NT2/D1 (cell line): ENCODE data around the gene ZNF503.

Source experiments
- DNase-seq: peaks from one replicate; pipeline ENCODE4 v3.0.0-alpha.2; 2011; ENCODE audit warnings: low read depth, low spot score
- H3K27me3 ChIP-seq: 2 replicates; pipeline ENCODE4 v1.6.0; 2011; ENCODE audit warnings: mild to moderate bottlenecking; ENCODE audit not compliant: insufficient read length, insufficient read depth
- H3K36me3 ChIP-seq: 2 replicates; pipeline ENCODE4 v1.6.1; 2011; ENCODE audit warnings: mild to moderate bottlenecking, low read length, mixed read lengths; ENCODE audit not compliant: insufficient read depth, insufficient read length
- H3K4me1 ChIP-seq: 2 replicates; pipeline ENCODE4 v1.5.1; 2011; ENCODE audit not compliant: insufficient read depth, insufficient read length
- H3K4me3 ChIP-seq: 2 replicates; pipeline ENCODE4 v1.5.1; 2011; ENCODE audit warnings: low read depth; ENCODE audit not compliant: insufficient read length
- H3K9ac ChIP-seq: 2 replicates; pipeline ENCODE4 v1.6.0; 2011; ENCODE audit warnings: low read depth; ENCODE audit not compliant: insufficient read length
- H3K9me3 ChIP-seq: 2 replicates; pipeline ENCODE4 v1.5.1; 2011; ENCODE audit warnings: mild to moderate bottlenecking, low read length; ENCODE audit not compliant: insufficient read depth
- SUZ12 ChIP-seq: IDR thresholded peaks from 2 replicates; pipeline ENCODE4 v1.6.1; 2011; ENCODE audit not compliant: insufficient read length, insufficient read depth; ENCODE audit errors: extremely low read depth
- YY1 ChIP-seq: IDR thresholded peaks from 2 replicates; pipeline ENCODE4 v1.6.1; 2011; ENCODE audit not compliant: insufficient read length, insufficient read depth
- ZNF274 ChIP-seq: IDR thresholded peaks from 2 replicates; pipeline ENCODE4 v1.6.1; 2011; ENCODE audit warnings: mild to moderate bottlenecking, low read depth, low read length

ZNF503 gene

GRCh38 chr10:75401569-75402485 lies at the start of gene ZNF503:
Gene ZNF503, minus strand, starts transcription at chr10:75401764. Its CDS starts 345 bp downstream, at chr10:75401419.
- H3K4me3 ChIP-seq, result peak within 1 kb of the TSS; percentile 50
- no peaks in the 10 kb centered on the region for H3K36me3 ChIP-seq
- peaks cover 2% of the 10 kb centered on the region for H3K4me1 ChIP-seq
- H3K27me3 ChIP-seq, result peaks cover 88% of the 10 kb centered on the region
- TF ChIP-seq YY1 (no peak), SUZ12 (no peak), ZNF274 (no peak)
- no peaks in the 10 kb centered on the region for H3K9me3 ChIP-seq
- peak within 1 kb of the TSS; percentile 67 for H3K9ac ChIP-seq
- peak; percentile 80 for DNase-seq

GRCh38 chr10:75450644-75451640 lies 49.4 kb upstream of the ZNF503 start:
- TF ChIP-seq ZNF274 (no peak), SUZ12 (no peak)
- Histone ChIP-seq H3K9ac (no peak overlapping the region), H3K4me1 (peaks cover 5% of the 10 kb centered on the region), H3K27me3 (no peaks in the 10 kb centered on the region), H3K9me3 (peaks cover 11% of the 10 kb centered on the region; the same call in 1 of the 2 replicates), H3K36me3 (no peaks in the 10 kb centered on the region), H3K4me3 (no peak overlapping the region)
- DNase-seq, result no peak

GRCh38 chr10:75450075-75450445 lies 48.5 kb upstream of the ZNF503 start:
- H3K27me3 ChIP-seq, result no peaks in the 10 kb centered on the region
- peaks cover 5% of the 10 kb centered on the region for H3K4me1 ChIP-seq
- H3K9ac ChIP-seq, result no peak overlapping the region
- H3K36me3 ChIP-seq, result no peaks in the 10 kb centered on the region
- peaks cover 12% of the 10 kb centered on the region; the same call in 1 of the 2 replicates for H3K9me3 ChIP-seq
- TF ChIP-seq YY1 (no peak), SUZ12 (no peak)
- no peak overlapping the region for H3K4me3 ChIP-seq
- no peak for DNase-seq

GRCh38 chr10:75449382-75450074 lies 48.0 kb upstream of the ZNF503 start:
- Histone ChIP-seq H3K4me1 (peaks cover 5% of the 10 kb centered on the region), H3K9me3 (peaks cover 12% of the 10 kb centered on the region; the same call in 1 of the 2 replicates), H3K9ac (no peak overlapping the region), H3K27me3 (no peaks in the 10 kb centered on the region), H3K4me3 (no peak overlapping the region), H3K36me3 (no peaks in the 10 kb centered on the region)
- no peak for TF ChIP-seq YY1
- TF ChIP-seq SUZ12, result no peak
- no peak for TF ChIP-seq ZNF274
- no peak for DNase-seq

- Histone ChIP-seq H3K4me1 (peaks cover 5% of the 10 kb centered on the region), H3K4me3 (no peak overlapping the region), H3K9ac (no peak overlapping the region), H3K27me3 (no peaks in the 10 kb centered on the region), H3K9me3 (peaks cover 24% of the 10 kb centered on the region), H3K36me3 (no peaks in the 10 kb centered on the region)
- TF ChIP-seq ZNF274, result no peak
- no peak for TF ChIP-seq YY1
- no peak for TF ChIP-seq SUZ12
- DNase-seq, result no peak
Observed at GRCh38 chr10:75448166-75448565, 46.6 kb upstream of the ZNF503 start.

- TF ChIP-seq YY1 (no peak), ZNF274 (no peak), SUZ12 (no peak)
- no peak for DNase-seq
- Histone ChIP-seq H3K9me3 (peaks cover 26% of the 10 kb centered on the region), H3K4me3 (no peak overlapping the region), H3K36me3 (no peaks in the 10 kb centered on the region), H3K4me1 (peaks cover 5% of the 10 kb centered on the region), H3K9ac (no peak overlapping the region), H3K27me3 (no peaks in the 10 kb centered on the region)
Observed at GRCh38 chr10:75446508-75446907, 44.9 kb upstream of the ZNF503 start.
